A549 (cell line): Measurements from ENCODE around the gene P2RX6. TPM values are rescaled to one million over a fixed set of nuclear protein-coding genes. Genes with fewer than 3 reads are reported as not detected.

Experiments used
- ATAC-seq, 2 experiments: fragments of 200-7000 bp in 1 of 2; fragments of >200 bp in 1 of 2; cut with Nextera tagmentation in 1 of 2; cut with Tn5 transposase in 1 of 2; 3 replicates each; pipeline versions ENCODE4 v1.8.0 to v1.9.1; 2018 to 2020; ENCODE audit warnings: mild to moderate bottlenecking in 1 of 2, moderate library complexity in 1 of 2
- CTCF ChIA-PET: fragments of 300-600 bp; sonication (Branson Sonifier 250); formaldehyde crosslinking; extraction: SDS; loops from one replicate; lab custom pipeline; 2021; ENCODE audit warnings: antibody characterized with exemption, inconsistent platforms; lab: Yijun Ruan, JAX
- POLR2A ChIA-PET: fragments of 350-600 bp; formaldehyde crosslinking; extraction: SDS; loops from one replicate; lab custom pipeline; 2021; ENCODE audit warnings: antibody characterized with exemption, inconsistent platforms; lab: Yijun Ruan, JAX
- DNase-seq, 2 experiments: peaks; one replicate each; pipeline versions ENCODE4 v3.0.0 to v3.0.0-alpha.2; 2011 to 2016; ENCODE audit warnings: low read depth in 1 of 2, low spot score in 1 of 2
- FAIRE-seq: peaks from 2 replicates; lab custom pipeline; 2011; peaks lifted over from hg19 to GRCh38; lab: Jason Lieb, UNC
- H3K27ac ChIP-seq, 2 experiments: fragments of >200 bp; sonication (Bioruptor Twin); formaldehyde crosslinking; 3 replicates each; pipeline ENCODE4 v1.5.1; 2016 to 2017
- H3K4me1 ChIP-seq: fragments of >200 bp; sonication (Bioruptor Twin); formaldehyde crosslinking; 3 replicates; pipeline ENCODE4 v1.6.1; 2016
- H3K4me2 ChIP-seq: fragments of >200 bp; sonication (Bioruptor Twin); formaldehyde crosslinking; 3 replicates; pipeline ENCODE4 v1.6.1; 2016
- H3K4me3 ChIP-seq: fragments of >200 bp; sonication (Bioruptor Twin); formaldehyde crosslinking; 3 replicates; pipeline ENCODE4 v1.5.1; 2016
- H3K9me3 ChIP-seq: fragments of >200 bp; sonication (Bioruptor Twin); formaldehyde crosslinking; 3 replicates; pipeline ENCODE4 v1.6.1; 2016
- CBX2 ChIP-seq: fragments of 200-600 bp; sonication (generic); IDR thresholded peaks from 2 replicates; pipeline ENCODE4 v1.6.1; 2016; ENCODE audit warnings: low read depth, mild to moderate bottlenecking, borderline replicate concordance
- ESRRA ChIP-seq: fragments of 150-350 bp; IDR thresholded peaks from 2 replicates; pipeline ENCODE4 v1.6.1; 2014; ENCODE audit warnings: mild to moderate bottlenecking, low read length, borderline replicate concordance
- FOSB ChIP-seq: fragments of 250-450 bp; sonication (Bioruptor Pico); IDR thresholded peaks from 2 replicates; pipeline ENCODE4 v1.5.0; 2020; ENCODE audit warnings: mild to moderate bottlenecking, moderate library complexity
- FOSL2 ChIP-seq, 2 experiments: fragments of 450-650 bp in 1 of 2; fragments of >200 bp in 1 of 2; sonication (Bioruptor Twin) in 1 of 2; formaldehyde crosslinking; IDR thresholded peaks; 2 replicates each; pipeline versions ENCODE4 v1.5.0 to v1.6.1; 2016 to 2020; ENCODE audit warnings: mild to moderate bottlenecking in 1 of 2, moderate library complexity in 1 of 2
- GATA3 ChIP-seq: IDR thresholded peaks from 2 replicates; pipeline ENCODE4 v1.6.1; 2012; ENCODE audit warnings: borderline replicate concordance
- HOXB13 ChIP-seq: fragments of 250-450 bp; sonication (Bioruptor Pico); IDR thresholded peaks from 2 replicates; pipeline ENCODE4 v1.5.0; 2020; ENCODE audit warnings: low read depth, mild to moderate bottlenecking, moderate library complexity
- JUN ChIP-seq, 2 experiments: fragments of >200 bp; sonication (Bioruptor Twin); formaldehyde crosslinking; IDR thresholded peaks; 2 replicates in 1 of 2; 3 replicates in 1 of 2; pipeline ENCODE4 v1.6.1; 2016 to 2017
- JUNB ChIP-seq: fragments of >200 bp; sonication (Bioruptor Twin); formaldehyde crosslinking; IDR thresholded peaks from 2 replicates; pipeline ENCODE4 v1.6.1; 2016
- NR3C1 ChIP-seq: fragments of >200 bp; sonication (Bioruptor Twin); formaldehyde crosslinking; IDR thresholded peaks from 3 replicates; pipeline ENCODE4 v1.6.1; 2017
- RAD21 ChIP-seq, 2 experiments: fragments of >200 bp in 1 of 2; sonication (Bioruptor Twin) in 1 of 2; formaldehyde crosslinking in 1 of 2; IDR thresholded peaks in 1 of 2; conservative IDR thresholded peaks in 1 of 2; 2 replicates in 1 of 2; 3 replicates in 1 of 2; pipeline ENCODE4 v1.6.1; 2012 to 2018; ENCODE audit warnings: inconsistent platforms in 1 of 2
- RFX5 ChIP-seq: fragments of 450-650 bp; IDR thresholded peaks from 2 replicates; pipeline ENCODE4 v1.7.1; 2014; ENCODE audit warnings: antibody characterized with exemption, mild to moderate bottlenecking, moderate library complexity
- ZNF302 ChIP-seq: fragments of 250-450 bp; sonication (Bioruptor Pico); IDR thresholded peaks from 2 replicates; pipeline ENCODE4 v1.9.0; 2021; ENCODE audit warnings: inconsistent platforms, mild to moderate bottlenecking, moderate library complexity
- WGBS: methylation state at CpG from one replicate; pipeline ENCODE4 v1.1.6; 2017; ENCODE audit errors: missing lambda C conversion rate; 5-methylcytosine and 5-hydroxymethylcytosine counted together
- polyA plus RNA-seq, 4 experiments: library from polyadenylated mRNA; depleted of rRNA in 3 of 4; stranded (reverse); fragments of >200 nt; fragmentation: RNase III in 1 of 4; extraction: RNeasy Plus Mini Kit Qiagen cat#74134 plus additional on column Dnase treatment in 1 of 4; gene quantifications; 2 replicates in 3 of 4; 3 replicates in 1 of 4; pipeline ENCODE4 v1.2.3, GENCODE V29; 2011 to 2017
- TF ChIP-seq, protein P1 (sequence below): fragments of 200-600 bp; sonication (generic); IDR thresholded peaks from 2 replicates; pipeline ENCODE4 v1.6.1; 2016; ENCODE audit warnings: antibody characterized with exemption, mild to moderate bottlenecking, moderate library complexity
- TF ChIP-seq, protein P2 (sequence below): IDR thresholded peaks from 2 replicates; pipeline ENCODE4 v1.6.1; 2012

P2RX6 gene
- polyA plus RNA-seq, 2 of the 4 experiments (the other 2 are of a cell fraction), result 0.67 to 0.92 TPM

DNA sequence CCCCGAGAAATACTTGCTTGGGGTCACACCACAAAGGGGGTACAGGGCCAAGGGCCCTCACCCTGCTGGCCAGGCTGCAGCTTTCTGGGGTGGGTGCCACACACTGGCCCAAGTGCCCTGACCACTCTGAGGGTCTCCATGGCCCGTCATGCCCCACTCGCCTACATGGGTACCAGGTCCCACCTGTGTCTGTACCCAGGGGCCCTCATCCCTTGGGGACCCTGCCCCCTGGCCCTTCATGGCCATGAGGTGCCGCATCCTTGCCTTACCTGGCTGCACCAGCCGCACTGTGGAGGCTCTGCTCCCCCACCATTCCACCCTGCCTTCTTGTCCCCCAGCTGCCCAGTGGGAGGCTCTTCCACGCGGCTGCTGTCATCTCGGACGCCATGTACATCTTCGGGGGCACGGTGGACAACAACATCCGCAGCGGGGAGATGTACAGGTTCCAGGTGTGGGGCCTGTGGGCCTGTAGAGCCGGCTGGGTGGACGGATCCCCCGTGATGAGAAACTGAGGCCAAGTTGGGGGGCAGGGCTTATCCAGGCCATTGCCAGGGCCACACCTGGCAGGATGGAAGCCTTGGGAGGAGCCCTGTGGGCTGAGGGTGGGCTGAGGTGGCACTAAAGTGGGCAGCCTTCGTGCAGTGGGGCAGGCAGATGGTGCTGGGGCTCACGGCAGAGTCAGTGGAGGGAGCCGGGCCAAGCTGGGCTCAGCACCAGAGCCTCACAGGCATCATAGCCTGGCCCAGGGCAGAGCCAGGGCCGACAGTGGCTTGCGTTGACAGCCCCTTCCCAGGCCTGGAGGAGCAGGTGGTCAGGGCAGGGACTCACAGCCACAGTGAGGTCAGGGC lies 22.3 kb upstream of the P2RX6 start:
- H3K4me3 ChIP-seq, result no peak overlapping the region
- CTCF ChIA-PET, result interaction anchor here (1.3 kb wide), 1 partner anchor 11 kb away, joined by 4 read pairs; the partner anchor contains the start of gene LZTR1
- H3K9me3 ChIP-seq, result no peaks in the 10 kb centered on the region
- 95% methylated on average over 8 of the region's 21 CpGs for WGBS
- H3K4me2 ChIP-seq, result no peak overlapping the region
- H3K4me1 ChIP-seq, result no peaks in the 10 kb centered on the region
- POLR2A ChIA-PET, result no interaction called here
- TF ChIP-seq ESRRA, result no peak
- no peak for TF ChIP-seq JUNB
- TF ChIP-seq FOSB (CRISPR knock-in tag), result no peak
- TF ChIP-seq ZNF302 (CRISPR knock-in tag), result no peak
- no peak for TF ChIP-seq RFX5
- TF ChIP-seq HOXB13 (CRISPR knock-in tag), result no peak
- TF ChIP-seq JUN (IDR thresholded peaks at IDR 0.05), result no peak
- TF ChIP-seq, protein P1, sequence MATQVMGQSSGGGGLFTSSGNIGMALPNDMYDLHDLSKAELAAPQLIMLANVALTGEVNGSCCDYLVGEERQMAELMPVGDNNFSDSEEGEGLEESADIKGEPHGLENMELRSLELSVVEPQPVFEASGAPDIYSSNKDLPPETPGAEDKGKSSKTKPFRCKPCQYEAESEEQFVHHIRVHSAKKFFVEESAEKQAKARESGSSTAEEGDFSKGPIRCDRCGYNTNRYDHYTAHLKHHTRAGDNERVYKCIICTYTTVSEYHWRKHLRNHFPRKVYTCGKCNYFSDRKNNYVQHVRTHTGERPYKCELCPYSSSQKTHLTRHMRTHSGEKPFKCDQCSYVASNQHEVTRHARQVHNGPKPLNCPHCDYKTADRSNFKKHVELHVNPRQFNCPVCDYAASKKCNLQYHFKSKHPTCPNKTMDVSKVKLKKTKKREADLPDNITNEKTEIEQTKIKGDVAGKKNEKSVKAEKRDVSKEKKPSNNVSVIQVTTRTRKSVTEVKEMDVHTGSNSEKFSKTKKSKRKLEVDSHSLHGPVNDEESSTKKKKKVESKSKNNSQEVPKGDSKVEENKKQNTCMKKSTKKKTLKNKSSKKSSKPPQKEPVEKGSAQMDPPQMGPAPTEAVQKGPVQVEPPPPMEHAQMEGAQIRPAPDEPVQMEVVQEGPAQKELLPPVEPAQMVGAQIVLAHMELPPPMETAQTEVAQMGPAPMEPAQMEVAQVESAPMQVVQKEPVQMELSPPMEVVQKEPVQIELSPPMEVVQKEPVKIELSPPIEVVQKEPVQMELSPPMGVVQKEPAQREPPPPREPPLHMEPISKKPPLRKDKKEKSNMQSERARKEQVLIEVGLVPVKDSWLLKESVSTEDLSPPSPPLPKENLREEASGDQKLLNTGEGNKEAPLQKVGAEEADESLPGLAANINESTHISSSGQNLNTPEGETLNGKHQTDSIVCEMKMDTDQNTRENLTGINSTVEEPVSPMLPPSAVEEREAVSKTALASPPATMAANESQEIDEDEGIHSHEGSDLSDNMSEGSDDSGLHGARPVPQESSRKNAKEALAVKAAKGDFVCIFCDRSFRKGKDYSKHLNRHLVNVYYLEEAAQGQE, result no peak
- no peak for TF ChIP-seq RAD21 (conservative IDR thresholded peaks at IDR 0.05 in 1 of 2, IDR thresholded peaks at IDR 0.05 in 1 of 2)
- no peak for TF ChIP-seq GATA3
- TF ChIP-seq NR3C1, result no peak
- no peak for ATAC-seq
- no peak overlapping the region for H3K27ac ChIP-seq
- DNase-seq, result no peak
- FAIRE-seq, result no peak

DNA sequence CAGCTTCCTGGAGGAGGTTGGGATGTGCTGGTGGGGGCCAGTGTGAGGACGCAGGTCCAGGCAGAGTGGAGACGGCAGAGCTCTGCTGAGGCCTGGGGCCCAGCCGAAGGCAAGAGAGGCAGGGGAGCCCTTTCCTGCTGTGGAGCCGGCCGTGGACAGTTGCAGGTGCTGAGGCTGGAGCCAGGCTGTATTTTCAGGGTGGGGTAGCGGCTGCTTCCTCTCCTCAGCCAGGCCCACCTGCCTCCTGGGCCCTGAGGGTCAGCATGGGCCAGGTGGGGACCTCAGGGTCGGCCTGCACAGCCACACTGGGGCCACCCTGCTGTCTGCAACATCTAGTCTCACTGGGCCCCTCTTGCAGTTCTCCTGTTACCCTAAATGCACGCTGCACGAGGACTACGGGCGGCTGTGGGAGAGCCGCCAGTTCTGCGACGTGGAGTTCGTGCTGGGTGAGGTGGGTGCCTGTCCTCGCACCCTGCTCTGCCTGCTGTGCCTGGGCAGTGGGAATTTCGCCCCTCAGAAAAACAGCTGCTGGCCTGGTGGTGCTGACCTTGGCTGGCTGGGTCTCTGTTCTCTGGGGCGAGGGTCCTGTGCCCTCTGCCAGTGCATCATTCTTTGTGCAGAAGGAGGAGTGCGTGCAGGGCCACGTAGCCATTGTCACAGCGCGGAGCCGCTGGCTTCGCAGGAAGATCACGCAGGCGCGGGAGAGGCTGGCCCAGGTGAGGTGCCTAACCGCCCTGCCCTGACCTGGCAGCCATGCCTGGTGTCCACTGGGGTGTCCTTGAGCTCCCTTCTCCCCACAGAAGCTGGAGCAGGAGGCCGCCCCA lies 21.4 kb upstream of the P2RX6 start:
- Histone ChIP-seq H3K4me3 (no peak overlapping the region), H3K4me1 (no peaks in the 10 kb centered on the region), H3K9me3 (no peaks in the 10 kb centered on the region), H3K4me2 (no peak overlapping the region), H3K27ac (no peak overlapping the region)
- CTCF ChIA-PET, result no interaction called here
- no peak for ATAC-seq
- DNase-seq, result no peak
- POLR2A ChIA-PET, result interaction anchor here (1.0 to 1.2 kb wide), 2 partner anchors 9 to 11 kb away, joined by 3 read pairs; partner anchors contain the start of gene LZTR1
- TF ChIP-seq, protein P2, sequence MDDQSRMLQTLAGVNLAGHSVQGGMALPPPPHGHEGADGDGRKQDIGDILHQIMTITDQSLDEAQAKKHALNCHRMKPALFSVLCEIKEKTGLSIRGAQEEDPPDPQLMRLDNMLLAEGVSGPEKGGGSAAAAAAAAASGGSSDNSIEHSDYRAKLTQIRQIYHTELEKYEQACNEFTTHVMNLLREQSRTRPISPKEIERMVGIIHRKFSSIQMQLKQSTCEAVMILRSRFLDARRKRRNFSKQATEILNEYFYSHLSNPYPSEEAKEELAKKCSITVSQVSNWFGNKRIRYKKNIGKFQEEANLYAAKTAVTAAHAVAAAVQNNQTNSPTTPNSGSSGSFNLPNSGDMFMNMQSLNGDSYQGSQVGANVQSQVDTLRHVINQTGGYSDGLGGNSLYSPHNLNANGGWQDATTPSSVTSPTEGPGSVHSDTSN, result no peak
- WGBS, result 96% methylated on average over 8 of the region's 29 CpGs
- FAIRE-seq, result no peak

DNA sequence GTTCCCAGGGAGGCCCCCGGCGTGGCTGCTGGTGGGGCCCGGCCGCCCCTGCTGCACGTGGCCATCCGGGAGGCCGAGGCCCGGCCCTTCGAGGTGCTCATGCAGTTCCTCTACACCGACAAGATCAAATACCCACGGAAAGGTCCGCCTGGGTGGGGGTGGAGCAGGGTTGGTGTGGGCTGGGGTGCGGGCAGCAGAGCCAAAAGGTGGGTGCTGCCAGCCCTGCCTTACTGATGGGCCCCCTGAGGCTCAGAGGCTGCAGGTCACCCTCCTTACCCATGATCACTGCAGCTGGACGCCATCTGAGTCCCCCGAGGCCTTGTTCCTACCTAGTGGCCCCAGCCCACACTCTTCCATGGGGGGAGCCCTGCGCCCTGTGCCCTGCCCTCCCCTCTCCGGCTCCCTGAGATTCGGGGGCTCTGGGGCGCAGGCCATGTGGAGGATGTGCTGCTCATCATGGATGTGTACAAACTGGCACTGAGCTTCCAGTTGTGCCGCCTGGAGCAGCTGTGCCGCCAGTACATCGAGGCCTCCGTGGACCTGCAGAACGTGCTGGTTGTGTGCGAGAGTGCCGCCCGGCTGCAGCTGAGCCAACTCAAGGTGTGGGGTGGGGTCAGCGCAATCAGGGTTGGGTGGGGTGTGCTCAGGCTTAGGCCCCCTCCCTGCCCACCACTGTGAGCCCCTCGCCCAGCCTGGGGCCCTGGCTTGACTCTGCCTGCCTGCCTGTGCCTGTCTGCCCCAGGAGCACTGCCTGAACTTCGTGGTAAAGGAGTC lies 20.6 kb upstream of the P2RX6 start:
- POLR2A ChIA-PET, result interaction anchor here (1.0 to 1.2 kb wide), 2 partner anchors 8 to 12 kb away, joined by 3 read pairs; partner anchors contain the start of gene LZTR1
- WGBS, result 90% methylated on average over 10 of the region's 30 CpGs
- DNase-seq (no peak), FAIRE-seq (no peak), ATAC-seq (no peak)
- H3K9me3 ChIP-seq, result no peaks in the 10 kb centered on the region
- H3K4me1 ChIP-seq, result no peaks in the 10 kb centered on the region
- no peak overlapping the region for H3K4me3 ChIP-seq
- no peak overlapping the region for H3K4me2 ChIP-seq
- TF ChIP-seq FOSL2 (IDR thresholded peaks at IDR 0.05) (no peak), FOSL2 (CRISPR knock-in tag; IDR thresholded peaks at IDR 0.05) (no peak), CBX2 (no peak)
- CTCF ChIA-PET, result no interaction called here
- no peak overlapping the region for H3K27ac ChIP-seq
